Measurements from ENCODE around the gene PNP.

DNA sequence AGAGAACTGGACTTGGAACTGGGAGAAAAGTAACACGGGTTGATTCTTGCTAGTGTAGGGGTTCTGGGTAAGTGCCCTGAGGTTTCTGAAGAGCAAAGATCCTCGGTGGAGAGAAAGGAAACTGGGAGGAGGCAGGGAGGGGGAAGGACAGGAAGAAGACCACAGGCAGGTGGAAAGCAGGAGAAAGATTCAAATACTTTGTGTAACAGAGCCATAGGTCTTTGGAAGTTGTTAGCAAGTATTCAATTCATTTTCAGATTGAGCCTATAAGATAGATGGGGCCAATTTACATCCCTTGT lies 1.3 kb downstream of the PNP start:
- TF ChIP-seq POLR2A (IDR thresholded peaks at IDR 0.05; ENCODE audit: low read depth, low read length), result no peak
- TF ChIP-seq EZH2 (IDR thresholded peaks at IDR 0.05; ENCODE audit: borderline replicate concordance, low read depth, low read length, severe bottlenecking), result no peak
- TF ChIP-seq, protein P1, sequence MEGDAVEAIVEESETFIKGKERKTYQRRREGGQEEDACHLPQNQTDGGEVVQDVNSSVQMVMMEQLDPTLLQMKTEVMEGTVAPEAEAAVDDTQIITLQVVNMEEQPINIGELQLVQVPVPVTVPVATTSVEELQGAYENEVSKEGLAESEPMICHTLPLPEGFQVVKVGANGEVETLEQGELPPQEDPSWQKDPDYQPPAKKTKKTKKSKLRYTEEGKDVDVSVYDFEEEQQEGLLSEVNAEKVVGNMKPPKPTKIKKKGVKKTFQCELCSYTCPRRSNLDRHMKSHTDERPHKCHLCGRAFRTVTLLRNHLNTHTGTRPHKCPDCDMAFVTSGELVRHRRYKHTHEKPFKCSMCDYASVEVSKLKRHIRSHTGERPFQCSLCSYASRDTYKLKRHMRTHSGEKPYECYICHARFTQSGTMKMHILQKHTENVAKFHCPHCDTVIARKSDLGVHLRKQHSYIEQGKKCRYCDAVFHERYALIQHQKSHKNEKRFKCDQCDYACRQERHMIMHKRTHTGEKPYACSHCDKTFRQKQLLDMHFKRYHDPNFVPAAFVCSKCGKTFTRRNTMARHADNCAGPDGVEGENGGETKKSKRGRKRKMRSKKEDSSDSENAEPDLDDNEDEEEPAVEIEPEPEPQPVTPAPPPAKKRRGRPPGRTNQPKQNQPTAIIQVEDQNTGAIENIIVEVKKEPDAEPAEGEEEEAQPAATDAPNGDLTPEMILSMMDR (IDR thresholded peaks at IDR 0.05; ENCODE audit: extremely low read depth in 1 of 2, insufficient read depth in 1 of 2, low read depth in 1 of 2, low read length in 2 of 2), result no peak
- TF ChIP-seq POLR2AphosphoS5 (IDR thresholded peaks at IDR 0.05; ENCODE audit: insufficient read depth, low read depth, low read length), result no peak
- TF ChIP-seq, protein P2, sequence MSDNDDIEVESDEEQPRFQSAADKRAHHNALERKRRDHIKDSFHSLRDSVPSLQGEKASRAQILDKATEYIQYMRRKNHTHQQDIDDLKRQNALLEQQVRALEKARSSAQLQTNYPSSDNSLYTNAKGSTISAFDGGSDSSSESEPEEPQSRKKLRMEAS (IDR thresholded peaks at IDR 0.05; ENCODE audit: insufficient read depth, insufficient read length), result no peak
